ENCODE data around the gene NTRK1.

The NTRK1 gene

GRCh38 chr1:156840186-156840897 lies 20.3 kb upstream of the NTRK1 start:
- no peak for DNase-seq (ENCODE audit: low read depth, low spot score)

GRCh38 chr1:156840898-156841279 lies 19.8 kb upstream of the NTRK1 start:
- no peak for TF ChIP-seq CTCF (IDR thresholded peaks at IDR 0.05; ENCODE audit: insufficient read depth, low read length, missing control alignments)
- ChIA-PET CTCF (interaction anchor here (0.9 to 10.8 kb wide), 10 partner anchors 9 to 125 kb away, joined by 3 to 121 read pairs (median 4); partner anchors contain the start of genes NTRK1 and PEAR1), POLR2A (no interaction called here)
- no peak for DNase-seq (ENCODE audit: low read depth, low spot score)
- no peak overlapping the region for H3K4me3 ChIP-seq (ENCODE audit: low read depth, low read length)

More at GRCh38 chr1:156840186-156840897, 20.3 kb upstream of the NTRK1 start:
- TF ChIP-seq CTCF (IDR thresholded peaks at IDR 0.05; ENCODE audit: insufficient read depth, low read length, missing control alignments): no peak
- ChIA-PET POLR2A (no interaction called here), CTCF (interaction anchor here (0.9 to 10.8 kb wide), 7 partner anchors 10 to 125 kb away, joined by 3 to 121 read pairs (median 7); partner anchors contain the start of genes NTRK1 and PEAR1)
- no peak overlapping the region for H3K4me3 ChIP-seq (ENCODE audit: low read depth, low read length)

GRCh38 chr1:156841295-156841855 lies 19.3 kb upstream of the NTRK1 start:
- H3K4me3 ChIP-seq (ENCODE audit: low read depth, low read length): no peak overlapping the region
- DNase-seq (ENCODE audit: low read depth, low spot score): no peak
- no peak for TF ChIP-seq CTCF (IDR thresholded peaks at IDR 0.05; ENCODE audit: insufficient read depth, low read length, missing control alignments)
- POLR2A ChIA-PET: no interaction called here
- CTCF ChIA-PET: interaction anchor here (0.7 to 10.8 kb wide), 11 partner anchors 9 to 126 kb away, joined by 3 to 121 read pairs (median 4); partner anchors contain the start of genes NTRK1 and PEAR1

- no peak for TF ChIP-seq CTCF (IDR thresholded peaks at IDR 0.05; ENCODE audit: insufficient read depth, low read length, missing control alignments)
- H3K4me3 ChIP-seq (ENCODE audit: low read depth, low read length): no peak overlapping the region
- ChIA-PET CTCF (interaction anchor here (0.8 to 1.7 kb wide), 2 partner anchors 17 to 82 kb away, joined by 3 to 6 read pairs; partner anchors contain the start of gene INSRR), POLR2A (no interaction called here)
- no peak for DNase-seq (ENCODE audit: low read depth, low spot score)
These were observed 17.9 kb upstream of the NTRK1 start for GRCh38 chr1:156842618-156843300.

GRCh38 chr1:156844102-156844501 lies 16.6 kb upstream of the NTRK1 start:
- no peak for TF ChIP-seq CTCF (IDR thresholded peaks at IDR 0.05; ENCODE audit: insufficient read depth, low read length, missing control alignments)
- POLR2A ChIA-PET: no interaction called here
- no peak overlapping the region for H3K4me3 ChIP-seq (ENCODE audit: low read depth, low read length)
- DNase-seq (ENCODE audit: low read depth, low spot score): no peak
- CTCF ChIA-PET: interaction anchor here (0.9 to 2.0 kb wide), 6 partner anchors 10 to 46 kb away, joined by 3 to 7 read pairs (median 5); partner anchors contain the start of genes INSRR and NTRK1

- TF ChIP-seq CTCF (IDR thresholded peaks at IDR 0.05; ENCODE audit: insufficient read depth, low read length, missing control alignments): no peak
These were observed 16.0 kb upstream of the NTRK1 start for GRCh38 chr1:156844638-156845037.

More at GRCh38 chr1:156844638-156845037, 16.0 kb upstream of the NTRK1 start:
- no peak for DNase-seq (ENCODE audit: low read depth, low spot score)
- ChIA-PET POLR2A (no interaction called here), CTCF (interaction anchor here (0.7 to 2.0 kb wide), 5 partner anchors 10 to 45 kb away, joined by 3 to 7 read pairs (median 4); partner anchors contain the start of gene NTRK1)
- no peak overlapping the region for H3K4me3 ChIP-seq (ENCODE audit: low read depth, low read length)
